Gastroesophageal sphincter (tissue), 3 donors: ENCODE data around the gene SLC2A13.

ENCODE experiments used
- POLR2AphosphoS5 ChIP-seq: sonication (generic); formaldehyde crosslinking; IDR thresholded peaks from one replicate; pipeline ENCODE4 v1.6.1; 2017; ENCODE audit warnings: antibody characterized with exemption
- TF ChIP-seq, protein P1 (sequence below), 4 experiments: fragments of 200-600 bp in 2 of 4; fragments of 450-650 bp in 2 of 4; sonication (generic) in 1 of 4; IDR thresholded peaks; one replicate each; pipeline ENCODE4 v1.5.1; 2017 to 2019; ENCODE audit warnings: antibody characterized with exemption in 4 of 4, mild to moderate bottlenecking in 2 of 4, moderate library complexity in 2 of 4

GRCh38 chr12:39884616-39885125, 221.2 kb downstream of the SLC2A13 start:
- TF ChIP-seq, protein P1, sequence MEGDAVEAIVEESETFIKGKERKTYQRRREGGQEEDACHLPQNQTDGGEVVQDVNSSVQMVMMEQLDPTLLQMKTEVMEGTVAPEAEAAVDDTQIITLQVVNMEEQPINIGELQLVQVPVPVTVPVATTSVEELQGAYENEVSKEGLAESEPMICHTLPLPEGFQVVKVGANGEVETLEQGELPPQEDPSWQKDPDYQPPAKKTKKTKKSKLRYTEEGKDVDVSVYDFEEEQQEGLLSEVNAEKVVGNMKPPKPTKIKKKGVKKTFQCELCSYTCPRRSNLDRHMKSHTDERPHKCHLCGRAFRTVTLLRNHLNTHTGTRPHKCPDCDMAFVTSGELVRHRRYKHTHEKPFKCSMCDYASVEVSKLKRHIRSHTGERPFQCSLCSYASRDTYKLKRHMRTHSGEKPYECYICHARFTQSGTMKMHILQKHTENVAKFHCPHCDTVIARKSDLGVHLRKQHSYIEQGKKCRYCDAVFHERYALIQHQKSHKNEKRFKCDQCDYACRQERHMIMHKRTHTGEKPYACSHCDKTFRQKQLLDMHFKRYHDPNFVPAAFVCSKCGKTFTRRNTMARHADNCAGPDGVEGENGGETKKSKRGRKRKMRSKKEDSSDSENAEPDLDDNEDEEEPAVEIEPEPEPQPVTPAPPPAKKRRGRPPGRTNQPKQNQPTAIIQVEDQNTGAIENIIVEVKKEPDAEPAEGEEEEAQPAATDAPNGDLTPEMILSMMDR (IDR thresholded peaks at IDR 0.05) = no peak
- no peak for TF ChIP-seq POLR2AphosphoS5
